COLO829 (cell line): ENCODE measurements around the gene TUBGCP3.

Experiments used
- DNase-seq: peaks from one replicate; pipeline ENCODE4 v3.0.0; 2012; ENCODE audit warnings: low spot score

The TUBGCP3 gene

DNA sequence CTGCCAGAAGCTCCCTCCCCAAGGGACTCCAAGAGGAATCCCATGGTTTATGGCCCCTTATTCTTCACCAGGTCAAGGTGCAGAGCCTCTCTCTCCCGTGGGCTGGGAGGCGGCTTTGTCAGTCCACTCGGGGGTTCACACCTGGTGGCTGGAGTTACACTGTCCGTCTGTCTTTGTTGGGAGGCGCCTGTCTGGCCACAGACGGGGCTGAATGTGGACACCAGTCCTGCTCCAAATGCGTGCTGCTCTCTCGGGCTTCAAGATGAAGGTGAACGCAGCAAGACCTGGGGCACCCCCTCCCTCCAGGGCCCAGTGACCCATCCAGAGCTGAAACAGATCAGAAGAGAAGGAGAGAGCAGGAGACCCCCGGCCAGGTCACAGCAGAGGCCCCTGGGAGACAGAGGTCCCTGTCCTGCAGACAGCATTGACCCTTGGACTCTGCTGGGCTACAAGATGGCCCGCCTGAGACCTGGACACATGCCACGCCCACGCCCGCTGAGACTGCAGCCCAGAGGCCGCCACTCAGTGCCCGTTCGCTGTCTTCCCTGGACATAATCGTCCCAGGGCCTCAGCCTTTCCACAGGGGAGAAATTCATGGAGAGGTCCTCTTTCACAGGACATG lies 29.9 kb upstream of the TUBGCP3 start:
- no peak for DNase-seq

DNA sequence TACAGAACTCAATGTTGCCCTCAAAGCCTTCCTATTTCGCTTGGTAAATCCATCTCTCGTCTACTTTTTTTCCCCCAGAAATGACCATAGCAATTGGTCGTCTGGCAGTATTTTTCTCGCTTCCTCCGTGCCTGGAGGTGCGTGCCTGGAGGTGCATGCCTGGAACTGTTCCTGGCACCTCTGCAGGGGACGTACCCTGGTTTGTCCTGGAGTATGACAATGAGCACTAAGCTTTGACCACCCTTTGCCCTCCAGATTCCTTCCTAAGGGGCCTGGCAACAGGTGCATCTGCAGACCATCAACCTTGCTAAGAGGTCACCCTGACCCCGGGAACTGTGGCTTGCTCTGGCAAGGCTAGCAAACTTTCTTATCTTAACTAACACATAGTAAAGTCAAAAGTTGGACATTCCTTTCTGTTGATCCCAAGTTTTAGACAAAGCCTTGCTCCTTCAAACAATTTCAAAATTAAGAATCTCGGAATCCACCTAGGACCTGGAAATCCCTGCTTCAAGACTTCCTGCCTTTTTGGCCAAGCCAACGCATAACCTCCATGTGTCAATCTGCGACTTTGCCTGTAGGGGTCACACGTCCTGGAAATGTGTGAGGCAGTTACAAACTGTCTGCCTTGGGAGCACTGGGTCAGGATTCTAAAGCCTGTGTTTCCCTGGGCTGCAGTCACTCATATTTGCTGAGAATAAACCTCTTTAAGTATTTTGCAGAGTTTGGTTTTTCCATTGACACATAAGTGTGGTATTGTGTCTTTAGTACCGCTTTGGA lies 28.8 kb upstream of the TUBGCP3 start:
- DNase-seq, result peak; percentile 65

DNA sequence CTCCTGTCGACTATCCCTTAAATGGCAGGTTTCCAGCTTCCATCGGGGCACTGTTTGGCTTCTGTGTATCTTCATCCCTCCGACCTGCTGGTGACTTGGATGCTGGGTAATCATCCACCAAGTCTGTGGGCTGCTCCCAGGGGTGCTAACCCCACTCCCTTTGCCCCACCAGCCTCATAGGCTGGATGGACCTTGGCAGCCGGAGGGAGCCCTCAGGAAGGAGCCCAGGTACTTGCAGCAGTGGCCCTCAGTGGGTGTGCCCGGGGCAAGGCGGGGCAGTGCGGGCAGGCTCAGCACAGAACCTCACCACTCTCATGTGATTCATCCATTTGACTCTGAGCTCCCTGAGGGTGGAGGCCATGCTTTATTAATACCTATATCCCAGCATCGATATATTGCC lies 27.4 kb upstream of the TUBGCP3 start:
- no peak for DNase-seq

DNA sequence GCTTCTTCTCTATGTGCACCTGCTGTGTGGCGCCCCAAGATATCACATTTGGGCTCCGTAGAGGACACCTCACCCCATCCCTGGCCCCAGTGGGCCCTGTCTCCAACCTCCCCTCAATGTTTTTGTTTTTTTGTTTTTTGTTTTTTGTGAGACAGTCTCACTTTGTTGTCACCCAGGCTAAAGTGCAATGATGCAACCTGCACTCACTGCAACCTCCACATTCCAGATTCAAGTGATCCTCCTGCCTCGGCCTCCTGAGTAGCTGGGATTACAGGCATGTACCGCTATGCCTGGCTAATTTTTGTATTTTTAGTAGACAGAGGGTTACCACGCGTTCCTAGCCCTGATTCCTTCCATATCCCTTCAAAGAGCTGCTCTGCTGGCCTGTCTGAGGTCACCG lies 26.9 kb upstream of the TUBGCP3 start:
- DNase-seq, result no peak

DNA sequence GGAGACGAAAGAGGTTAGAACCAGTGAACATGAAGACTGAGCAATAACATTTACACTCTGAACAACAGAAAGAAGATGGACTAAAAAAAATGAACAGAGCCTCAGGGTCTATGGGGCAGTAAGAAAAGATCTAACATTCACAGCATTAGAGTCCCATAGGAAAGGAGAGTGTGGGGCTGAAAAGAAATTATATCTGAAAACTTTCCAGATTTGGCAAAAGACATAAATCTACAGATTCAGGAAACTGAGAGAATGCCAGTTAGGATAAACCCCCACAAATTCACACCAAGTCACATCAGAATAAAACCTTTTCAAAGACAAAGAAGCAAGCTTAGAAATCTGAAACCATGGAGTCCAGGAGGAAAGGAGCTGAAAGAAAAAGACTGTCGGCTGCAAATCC lies 20.3 kb upstream of the TUBGCP3 start:
- DNase-seq, result no peak

DNA sequence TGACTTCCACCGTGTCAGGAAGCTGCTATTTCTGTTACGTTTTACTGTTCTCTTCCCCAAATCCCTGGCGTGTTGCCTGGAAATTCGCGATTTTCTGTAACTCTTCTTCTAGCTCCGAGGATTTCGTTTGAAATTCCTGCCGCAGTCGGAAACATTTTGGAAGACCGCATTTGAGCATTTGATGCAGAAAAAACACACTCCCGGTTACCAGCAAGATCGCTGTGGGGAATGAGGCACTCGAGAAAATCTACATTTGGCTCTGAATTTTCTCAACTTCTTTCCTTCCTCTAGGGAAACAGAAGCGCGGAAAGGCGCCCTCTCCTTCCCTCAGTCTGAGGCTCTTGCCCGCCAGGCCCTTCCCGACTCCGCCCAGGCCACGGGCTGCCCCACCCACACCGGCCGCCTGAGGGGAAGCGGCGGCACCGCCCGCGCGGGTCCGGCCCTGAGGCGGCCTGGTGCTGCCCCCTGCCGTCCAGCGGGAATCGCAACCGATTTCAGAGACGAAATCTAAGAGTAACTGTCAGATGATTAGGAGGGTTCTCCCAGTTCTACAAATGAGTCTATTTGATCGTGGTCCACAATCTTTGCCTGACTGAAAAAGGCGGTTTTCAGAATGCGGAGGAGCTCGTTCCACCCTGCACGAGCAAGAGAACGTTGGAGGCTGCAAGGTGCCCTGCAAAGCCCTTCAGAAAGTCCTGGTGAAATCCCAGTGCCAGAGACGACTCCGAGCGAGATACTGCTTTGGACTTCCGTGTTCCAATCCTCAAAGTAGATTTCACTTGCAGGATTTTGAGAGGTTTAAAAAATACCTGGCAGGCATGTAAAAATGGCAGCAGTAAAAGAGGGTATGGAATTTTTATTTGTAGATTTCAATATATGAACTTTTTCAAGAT lies 18.4 kb upstream of the TUBGCP3 start:
- peak; percentile 85 for DNase-seq

DNA sequence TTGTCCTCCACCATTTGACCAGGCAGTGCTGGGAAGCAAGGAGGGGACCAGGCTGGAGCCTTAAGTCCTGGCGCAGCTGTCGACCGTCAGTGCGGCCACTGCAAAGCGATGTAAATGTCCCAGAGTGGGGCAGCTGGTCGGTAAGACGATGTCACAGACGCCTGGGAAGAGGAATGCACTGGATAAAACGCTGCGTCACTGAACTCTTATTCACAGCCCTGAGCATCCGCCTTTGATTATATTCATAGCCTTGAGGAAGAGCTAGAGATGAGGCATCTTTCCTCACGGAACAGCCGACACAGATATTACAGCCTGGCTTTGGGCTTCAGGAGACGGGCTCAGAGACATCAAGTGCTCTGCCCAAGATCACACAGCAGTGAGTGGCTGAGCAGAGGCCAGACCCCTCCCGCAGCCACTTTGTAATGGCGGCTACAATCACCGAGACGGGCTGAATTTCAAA lies 17.6 kb upstream of the TUBGCP3 start:
- no peak for DNase-seq

DNA sequence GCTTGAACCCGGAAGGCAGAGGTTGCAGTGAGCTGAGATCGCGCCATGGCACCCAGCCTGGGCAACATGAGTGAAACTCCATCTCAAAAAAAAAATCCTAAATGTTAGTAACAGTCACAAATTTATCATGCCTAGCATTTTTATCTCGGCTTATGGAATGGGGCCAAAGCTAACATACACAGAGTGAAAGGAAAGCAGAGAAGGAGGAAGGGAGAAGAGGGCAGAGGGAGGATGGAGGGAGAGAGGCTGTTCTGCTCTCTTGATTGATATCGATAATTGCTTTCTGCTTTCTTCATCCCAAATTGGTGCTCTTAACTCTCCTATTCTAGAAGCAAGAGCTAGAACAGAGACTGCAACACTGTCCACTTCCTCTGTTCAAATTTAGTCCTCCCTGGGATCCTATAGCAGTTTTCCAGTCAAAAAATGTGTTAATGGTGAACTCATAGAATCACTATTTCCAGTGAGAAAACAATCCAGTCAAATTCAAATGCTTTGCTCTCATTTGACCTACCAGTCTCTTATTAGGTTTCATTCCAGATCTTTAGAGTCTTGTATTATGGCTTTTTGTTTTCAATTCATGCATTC lies 15.8 kb upstream of the TUBGCP3 start:
- no peak for DNase-seq

DNA sequence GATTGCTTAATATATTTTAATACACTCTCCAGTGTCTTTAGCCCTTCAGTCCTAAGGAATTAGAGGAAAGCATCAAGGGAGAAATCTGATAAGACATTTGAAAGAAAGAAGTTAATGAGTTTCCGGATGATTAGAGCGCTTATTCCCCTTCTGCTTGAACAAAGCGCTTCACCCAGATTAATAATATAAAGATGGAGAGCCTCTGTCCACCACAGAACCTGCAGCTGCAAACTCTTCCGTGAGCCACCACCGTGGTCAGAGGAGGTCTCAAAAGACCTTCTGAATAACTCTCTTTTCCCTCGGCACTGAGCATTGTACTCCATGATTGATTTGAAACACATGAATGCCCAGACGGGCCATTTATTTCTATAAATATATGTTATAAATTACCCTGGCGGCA lies 14.2 kb upstream of the TUBGCP3 start:
- DNase-seq, result no peak

DNA sequence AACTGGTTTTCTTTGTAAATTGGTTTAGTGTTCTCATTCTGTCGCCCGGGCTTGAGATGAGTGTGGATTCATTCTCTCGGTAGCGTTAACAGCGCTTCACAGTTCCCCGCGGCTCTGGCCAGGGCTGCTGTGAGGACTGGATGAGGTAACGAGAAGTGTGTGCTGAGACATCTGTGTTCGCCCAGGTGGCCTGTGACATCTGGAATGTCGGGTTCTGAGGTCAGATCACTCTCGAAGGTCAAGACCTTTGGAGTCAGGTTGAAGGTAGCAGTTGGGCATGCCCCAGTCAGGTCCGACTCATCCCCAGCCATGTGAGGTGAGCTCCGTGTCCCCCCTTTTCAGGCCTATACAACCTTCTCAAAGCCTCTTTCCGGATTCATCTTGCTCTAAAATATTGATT lies 13.4 kb upstream of the TUBGCP3 start:
- no peak for DNase-seq

DNA sequence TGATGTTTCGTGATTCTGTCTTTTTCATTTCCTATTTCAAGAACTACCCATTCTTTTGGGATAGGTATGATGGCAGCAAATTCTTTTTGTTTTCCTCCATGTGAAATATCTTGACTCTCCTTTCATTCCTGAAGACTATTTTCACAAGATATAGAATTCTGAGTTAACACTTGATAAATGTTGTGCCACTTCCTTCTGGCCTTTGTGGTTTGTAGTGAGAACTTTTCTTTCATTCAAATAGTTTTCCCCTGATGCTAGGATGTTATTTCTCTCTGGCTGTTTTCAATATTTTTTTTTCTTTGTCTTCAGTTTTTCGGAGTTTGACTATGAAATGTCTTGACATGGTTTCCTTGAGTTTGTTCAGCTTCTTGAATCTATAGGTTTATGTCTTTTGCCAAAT lies 8.3 kb upstream of the TUBGCP3 start:
- no peak for DNase-seq

DNA sequence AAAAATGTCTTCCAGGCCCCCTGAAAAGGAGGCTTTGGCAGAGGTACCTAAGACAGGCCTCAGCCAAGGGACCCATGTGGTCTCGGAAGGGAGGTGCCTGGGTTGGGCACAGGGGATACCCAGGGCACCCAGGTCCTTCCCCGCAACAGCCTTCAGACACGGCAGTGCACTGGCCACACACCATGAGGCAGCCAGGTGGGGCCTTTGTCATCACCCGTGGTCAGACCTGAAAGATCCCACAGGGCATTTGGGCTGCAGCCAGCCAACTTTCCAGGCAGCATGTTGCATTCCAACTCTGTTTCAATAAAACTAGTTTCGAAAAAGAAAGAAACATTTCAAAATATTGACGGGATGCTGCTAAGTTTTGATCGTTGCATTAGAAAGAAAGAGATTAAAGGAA lies 4.7 kb upstream of the TUBGCP3 start:
- no peak for DNase-seq

DNA sequence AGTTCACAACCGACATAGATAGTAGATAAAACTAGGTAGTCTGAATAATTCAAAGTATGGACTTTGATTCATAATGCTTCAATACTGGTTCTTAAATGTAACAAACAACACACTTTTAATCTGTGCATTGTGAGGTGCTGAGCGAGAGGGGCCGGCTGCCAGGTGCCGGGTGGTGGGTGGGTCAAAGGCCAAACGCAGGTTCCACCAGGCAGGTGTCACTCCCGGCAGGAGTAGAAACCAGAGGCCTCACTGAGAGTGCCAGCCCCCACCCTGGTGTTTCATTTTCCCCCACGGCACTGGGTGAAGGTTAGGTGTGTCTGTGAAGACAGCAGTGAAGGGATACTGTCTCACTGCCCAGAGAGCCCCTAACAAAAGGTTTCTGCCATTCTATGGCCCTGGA lies 4.2 kb upstream of the TUBGCP3 start:
- DNase-seq, result no peak

DNA sequence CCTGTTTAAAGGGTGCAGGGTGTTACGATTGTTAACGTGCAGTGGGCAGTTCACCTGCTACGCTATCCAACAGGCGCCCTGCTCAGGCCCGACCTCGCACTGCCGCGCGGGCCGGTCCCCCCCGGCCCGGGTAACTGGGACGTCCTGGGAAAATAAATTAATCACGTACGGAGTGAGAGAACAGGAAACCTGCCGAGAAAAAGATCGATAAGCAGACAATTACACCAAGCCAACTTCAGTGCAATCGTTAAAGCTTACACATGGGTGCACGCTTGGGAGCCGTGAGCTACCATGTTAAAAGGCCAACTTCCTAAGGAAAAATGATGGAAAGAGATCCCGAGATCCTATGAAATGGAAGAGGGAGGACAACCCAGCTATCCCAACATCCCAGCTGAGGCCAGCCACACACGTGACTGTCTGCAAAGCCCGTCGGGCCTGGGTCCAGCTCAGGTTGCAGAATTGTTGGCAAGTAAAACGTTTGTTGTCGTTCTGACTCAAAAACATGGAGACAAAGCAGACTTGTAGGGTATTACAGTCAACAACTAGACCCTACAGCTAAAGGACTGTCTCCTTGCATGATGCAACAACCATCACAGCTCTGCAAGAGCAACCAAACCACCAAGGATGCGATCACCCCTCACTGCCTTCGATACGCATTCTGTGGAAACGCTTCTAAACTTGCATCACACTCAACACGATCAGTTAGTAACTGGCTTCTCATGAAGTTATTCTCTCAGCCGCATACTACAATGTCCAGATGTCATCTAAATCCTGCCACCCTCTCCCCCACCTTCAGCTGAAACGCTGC lies 741 bp upstream of the TUBGCP3 start:
- DNase-seq, result no peak

DNA sequence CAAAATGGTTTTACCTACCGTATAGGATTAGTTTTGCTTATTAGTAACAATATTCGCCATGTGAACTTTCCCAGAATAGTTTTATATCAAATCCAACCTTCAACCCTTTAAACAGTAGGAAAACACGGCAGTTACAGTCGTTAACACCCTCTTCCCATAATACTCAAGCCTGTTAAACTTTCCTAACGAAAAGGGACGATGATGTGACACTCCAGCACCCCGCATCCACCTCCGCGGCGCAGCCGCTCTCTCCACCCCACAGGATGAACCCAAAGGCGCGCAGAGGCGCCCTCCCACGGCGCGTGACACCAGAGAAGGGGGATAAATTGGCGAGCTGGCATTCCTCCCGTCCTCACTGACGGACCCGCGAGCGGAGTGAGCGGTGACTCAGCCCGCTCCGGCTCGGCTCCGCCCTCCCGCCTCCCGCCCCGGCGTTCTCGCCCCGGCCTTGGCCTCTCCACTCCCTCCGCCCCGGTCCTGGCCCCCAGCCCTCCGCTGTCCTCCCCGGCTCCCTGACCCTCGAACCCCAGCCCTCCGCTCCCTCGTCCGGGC lies 665 bp downstream of the TUBGCP3 start:
- DNase-seq, result peak; percentile 92

DNA sequence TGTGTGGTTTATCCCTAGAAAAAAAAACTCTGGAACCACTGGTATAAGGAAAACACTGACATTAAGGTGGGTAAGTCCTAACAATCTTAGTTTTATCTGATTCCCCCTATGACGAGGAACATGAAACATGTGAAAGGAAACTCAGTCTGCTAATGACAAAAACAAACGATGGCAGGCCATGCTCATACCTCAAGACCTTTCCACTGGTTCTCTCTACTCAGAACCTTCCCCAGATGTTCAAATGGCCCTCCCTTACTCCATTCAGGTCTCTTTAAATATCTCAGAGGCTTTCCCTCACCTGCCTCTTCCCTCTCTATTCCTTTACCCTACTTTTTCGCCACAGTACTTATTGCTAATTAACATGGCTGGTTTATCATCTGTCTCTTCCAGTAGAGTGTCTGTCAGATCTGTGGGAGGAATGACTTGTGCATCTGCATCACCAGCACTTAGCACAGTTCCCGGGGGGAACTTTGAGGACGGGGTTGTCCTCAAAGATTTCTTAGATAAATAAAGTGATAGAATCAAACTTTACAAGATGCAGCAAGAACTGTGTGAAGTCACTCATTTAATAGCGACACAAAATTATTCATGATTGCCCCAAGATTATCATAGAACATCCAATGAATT lies 1.5 kb downstream of the TUBGCP3 start:
- DNase-seq, result no peak

DNA sequence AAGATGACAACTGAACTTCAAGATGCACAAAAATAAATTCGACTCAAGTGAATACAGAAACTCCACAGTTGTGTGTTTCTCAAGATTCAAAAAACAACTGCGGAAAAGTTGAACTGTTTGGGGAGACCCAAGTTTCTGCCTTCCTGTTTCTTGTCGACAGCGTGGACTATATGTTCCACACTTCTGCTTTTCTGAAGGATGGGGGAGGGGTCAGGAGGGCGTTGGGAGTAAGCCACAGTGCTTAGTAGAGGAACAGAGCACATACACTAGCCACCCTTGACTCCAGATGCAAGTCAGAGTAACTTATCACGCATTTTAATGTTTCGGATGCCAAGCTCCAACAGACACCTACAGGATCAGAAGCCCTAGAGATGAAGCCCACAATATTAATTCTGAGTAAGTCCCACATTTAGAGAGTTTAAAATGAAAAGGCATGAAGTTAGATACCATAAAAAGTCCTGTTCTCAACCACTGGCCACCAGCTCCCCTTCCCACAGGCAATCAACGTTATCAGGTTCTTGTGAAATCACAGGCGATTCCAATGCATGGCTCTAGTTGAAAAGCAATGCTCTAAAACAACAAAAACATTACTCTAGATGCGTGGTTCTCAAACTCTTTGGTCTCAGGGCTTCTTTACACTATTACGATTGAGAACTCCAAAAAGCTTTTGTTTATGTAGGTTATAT lies 4.2 kb downstream of the TUBGCP3 start:
- DNase-seq, result no peak

DNA sequence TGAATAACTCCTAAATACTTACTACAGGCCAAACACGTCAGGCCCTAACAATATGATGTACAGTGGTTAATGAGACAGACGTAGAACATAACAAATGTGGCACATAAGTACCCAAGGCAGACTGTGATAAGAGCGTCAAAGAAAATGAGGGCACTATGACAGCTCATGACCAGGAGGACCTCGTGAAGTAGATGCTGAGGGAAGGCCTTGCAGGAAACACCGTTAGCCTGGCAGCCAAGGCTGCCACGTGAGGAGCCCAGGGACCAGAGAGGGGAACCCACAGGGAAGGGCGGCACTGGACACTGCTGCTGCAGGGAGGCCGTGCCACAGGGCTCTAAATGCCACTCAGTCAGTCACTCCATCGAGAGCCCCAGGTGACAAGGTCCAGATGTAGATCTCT lies 5.7 kb downstream of the TUBGCP3 start:
- no peak for DNase-seq

DNA sequence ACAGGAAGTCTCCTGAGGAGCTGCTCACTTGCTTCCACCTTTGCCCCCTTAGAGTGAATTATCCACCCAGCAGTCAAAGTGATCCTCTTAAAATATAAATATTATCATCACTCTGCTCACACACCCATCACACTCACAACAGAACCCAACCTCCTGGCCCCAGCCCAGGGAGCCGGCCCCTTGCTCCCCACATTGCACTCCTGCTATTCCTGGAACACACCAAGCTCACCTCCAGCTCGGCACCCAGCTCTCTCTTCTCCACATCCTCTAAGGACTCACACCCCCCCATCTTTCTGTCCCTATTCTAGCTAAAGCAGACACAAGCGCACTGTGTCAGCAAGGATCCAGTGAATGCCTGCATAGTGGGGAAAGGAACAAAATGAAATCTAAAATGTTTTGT lies 7.0 kb downstream of the TUBGCP3 start:
- no peak for DNase-seq

DNA sequence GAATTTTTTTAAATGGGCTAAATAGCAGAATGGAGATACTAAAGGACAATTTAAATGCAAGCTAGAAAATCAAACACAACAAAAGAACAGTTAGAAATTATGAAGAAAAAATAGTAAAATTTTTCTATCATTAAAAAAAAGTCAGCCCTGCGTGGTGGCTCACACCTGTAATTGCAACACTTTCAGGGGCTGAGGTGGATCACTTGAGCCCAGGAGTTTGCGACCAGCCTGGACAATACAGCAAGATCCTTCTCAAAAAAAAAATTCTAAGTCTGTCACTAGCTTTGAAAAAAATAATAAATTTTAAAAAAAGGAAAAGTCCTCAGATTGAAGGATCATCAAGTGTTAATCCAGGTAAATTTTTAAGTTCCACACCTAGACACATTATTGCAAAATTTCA lies 7.7 kb downstream of the TUBGCP3 start:
- DNase-seq, result no peak
